ENCODE results near the gene PPRC1. TPM values are rescaled to one million over a fixed set of nuclear protein-coding genes. Genes with fewer than 3 reads are reported as not detected.

PPRC1 gene
- total and polyA plus RNA-seq, 12 donors: 11.1 to 39.9 (median 22.4) TPM

- Histone ChIP-seq H3K36me3 (replicated peaks in 1 of 2) (no peaks in the 10 kb centered on the region), H3K4me3 (no peak overlapping the region), H3K27me3 (no peaks in the 10 kb centered on the region), H3K9me3 (replicated peaks in 1 of 3) (no peaks in the 10 kb centered on the region), H3K27ac (no peak overlapping the region), H3K4me1 (replicated peaks in 1 of 2) (no peaks in the 10 kb centered on the region)
- TF ChIP-seq POLR2A (IDR thresholded peaks at IDR 0.05) (no peak), CTCF (IDR thresholded peaks at IDR 0.05) (no peak)
- no peak for DNase-seq
- intact Hi-C loops (cut with DNase I): no loop called here
- WGBS, 4 donors: 64 to 82% (median 78%) methylated on average over 7 of the region's 7 CpGs
Measured at GRCh38 chr10:102191956-102192355, 59.1 kb downstream of the PPRC1 start.

GRCh38 chr10:102195296-102195870 is 62.5 kb downstream of the PPRC1 start:
- H3K4me3 ChIP-seq: no peak overlapping the region
- 78 to 89% (median 82%) methylated on average over 6 of the region's 6 CpGs for WGBS, 4 donors
- no peak overlapping the region for H3K27ac ChIP-seq
- H3K36me3 ChIP-seq (replicated peaks in 1 of 2): no peaks in the 10 kb centered on the region
- intact Hi-C loops (cut with DNase I): no loop called here
- H3K4me1 ChIP-seq (replicated peaks in 1 of 2): no peaks in the 10 kb centered on the region
- H3K27me3 ChIP-seq: no peaks in the 10 kb centered on the region
- no peaks in the 10 kb centered on the region for H3K9me3 ChIP-seq (replicated peaks in 1 of 3)
- no peak for TF ChIP-seq POLR2A (IDR thresholded peaks at IDR 0.05)
- TF ChIP-seq CTCF (IDR thresholded peaks at IDR 0.05): no peak
- DNase-seq: no peak

GRCh38 chr10:102196893-102197292 is 64.1 kb downstream of the PPRC1 start:
- H3K27me3 ChIP-seq: no peaks in the 10 kb centered on the region
- H3K4me3 ChIP-seq: no peak overlapping the region
- no peak for TF ChIP-seq POLR2A (IDR thresholded peaks at IDR 0.05)
- TF ChIP-seq CTCF (IDR thresholded peaks at IDR 0.05): no peak
- intact Hi-C loops (cut with DNase I): no loop called here
- H3K36me3 ChIP-seq (replicated peaks in 1 of 2): no peaks in the 10 kb centered on the region
- DNase-seq: no peak
- H3K9me3 ChIP-seq (replicated peaks in 1 of 3): no peaks in the 10 kb centered on the region
- no peak overlapping the region for H3K27ac ChIP-seq
- 66 to 77% (median 73%) methylated on average over 2 of the region's 2 CpGs for WGBS, 4 donors
- H3K4me1 ChIP-seq (replicated peaks in 1 of 2): no peaks in the 10 kb centered on the region

GRCh38 chr10:102198027-102198426 is 65.2 kb downstream of the PPRC1 start:
- intact Hi-C loops (cut with DNase I): no loop called here
- no peaks in the 10 kb centered on the region for H3K27me3 ChIP-seq
- H3K4me1 ChIP-seq (replicated peaks in 1 of 2): no peaks in the 10 kb centered on the region
- H3K27ac ChIP-seq: no peak overlapping the region
- no peak for DNase-seq
- no peaks in the 10 kb centered on the region for H3K9me3 ChIP-seq (replicated peaks in 1 of 3)
- TF ChIP-seq POLR2A (IDR thresholded peaks at IDR 0.05) (no peak), CTCF (IDR thresholded peaks at IDR 0.05) (no peak)
- WGBS, 4 donors: 64 to 83% (median 70%) methylated on average over 2 of the region's 2 CpGs
- no peak overlapping the region for H3K4me3 ChIP-seq
- H3K36me3 ChIP-seq (replicated peaks in 1 of 2): no peaks in the 10 kb centered on the region

Small RNA genes within 50 kb of the gene (small RNA-seq; reads per million reads assigned to genes)
- gene AL500527.1 (0 reads per million in 2 donors), gene AL500527.2 (0 reads per million in 2 donors)

Other genes starting within 250 kb of the PPRC1 start
- gene ARMH3, start 76.9 kb upstream of the PPRC1 start, total RNA-seq: 10 to 100 TPM; 12.6 to 29.7 (median 18.2) TPM
- 10 to 100 TPM; 13.9 to 23.1 (median 16.7) TPM for gene ARMH3, start 76.9 kb upstream of the PPRC1 start, polyA plus RNA-seq
- gene HPS6, start 67.7 kb upstream of the PPRC1 start, total RNA-seq: 10 to 100 TPM; 17.2 to 46.0 (median 25.1) TPM
- 10 to 100 TPM in 1 of 3 donors, 1 to 10 TPM in 2; 4.5 to 13.0 (median 9.5) TPM for gene HPS6, start 67.7 kb upstream of the PPRC1 start, polyA plus RNA-seq
- gene LDB1, start 12.7 kb upstream of the PPRC1 start, total RNA-seq: 10 to 100 TPM; 24.1 to 68.0 (median 52.8) TPM
- gene LDB1, start 12.7 kb upstream of the PPRC1 start, polyA plus RNA-seq: 10 to 100 TPM; 24.7 to 76.9 (median 24.8) TPM
- 10 to 100 TPM; 26.2 to 59.4 (median 33.3) TPM for gene NOLC1, start 19.3 kb downstream of the PPRC1 start, total RNA-seq
- 100 to 1,000 TPM in 1 of 3 donors, 10 to 100 TPM in 2; 18.6 to 111 (median 21.6) TPM for gene NOLC1, start 19.3 kb downstream of the PPRC1 start, polyA plus RNA-seq
- gene ELOVL3, start 93.3 kb downstream of the PPRC1 start, total RNA-seq: 10 to 100 TPM in 1 of 9 donors, 1 to 10 TPM in 2, under 1 TPM in 5, not detected in 1; 0.35 to 26.3 (median 0.72) TPM
- gene ELOVL3, start 93.3 kb downstream of the PPRC1 start, polyA plus RNA-seq: 1 to 10 TPM in 2 of 3 donors, not detected in 1; 1.1 to 2.4 TPM
- gene PITX3, start 108.5 kb downstream of the PPRC1 start, total RNA-seq: 1 to 10 TPM in 1 of 9 donors, under 1 TPM in 1, not detected in 7; 0.69 to 5.2 TPM
- not detected for gene PITX3, start 108.5 kb downstream of the PPRC1 start, polyA plus RNA-seq
- 10 to 100 TPM; 28.4 to 46.1 (median 40.7) TPM for gene GBF1, start 112.5 kb downstream of the PPRC1 start, total RNA-seq
- gene GBF1, start 112.5 kb downstream of the PPRC1 start, polyA plus RNA-seq: 10 to 100 TPM; 16.4 to 35.1 (median 20.6) TPM

Measured in adrenal gland (tissue), 12 donors.